HEK293 (cell line): ENCODE results near the gene RDX.

ENCODE experiments used
- BCL11A ChIP-seq: fragments of 450-650 bp; formaldehyde crosslinking; IDR thresholded peaks from 2 replicates; pipeline ENCODE4 v1.5.1; 2016; ENCODE audit warnings: low read depth, missing biosample characterization, missing genetic modification characterization
- EGR2 ChIP-seq: fragments of 450-650 bp; formaldehyde crosslinking; IDR thresholded peaks from 2 replicates; pipeline ENCODE4 v1.5.1; 2016; ENCODE audit warnings: low read depth, missing biosample characterization, missing genetic modification characterization
- ELK4 ChIP-seq: IDR thresholded peaks from 2 replicates; pipeline ENCODE4 v1.6.1; 2011; ENCODE audit warnings: mild to moderate bottlenecking, low read depth, low read length, borderline replicate concordance
- KLF10 ChIP-seq: fragments of 450-650 bp; IDR thresholded peaks from 2 replicates; pipeline ENCODE4 v1.5.1; 2018; ENCODE audit warnings: missing biosample characterization, mild to moderate bottlenecking, missing genetic modification characterization
- PRDM6 ChIP-seq: fragments of 450-650 bp; formaldehyde crosslinking; IDR thresholded peaks from 2 replicates; pipeline ENCODE4 v1.5.1; 2017; ENCODE audit warnings: missing biosample characterization, missing genetic modification characterization
- SALL2 ChIP-seq: fragments of 450-650 bp; formaldehyde crosslinking; IDR thresholded peaks from 2 replicates; pipeline ENCODE4 v1.5.0; 2017; ENCODE audit warnings: missing biosample characterization, mild to moderate bottlenecking, missing genetic modification characterization, borderline replicate concordance
- SP2 ChIP-seq: fragments of 450-650 bp; formaldehyde crosslinking; IDR thresholded peaks from 2 replicates; pipeline ENCODE4 v1.5.1; 2016; ENCODE audit warnings: missing biosample characterization, missing genetic modification characterization
- SP3 ChIP-seq: fragments of 450-650 bp; formaldehyde crosslinking; IDR thresholded peaks from 2 replicates; pipeline ENCODE4 v1.5.1; 2016; ENCODE audit warnings: missing biosample characterization, missing genetic modification characterization
- ZFHX2 ChIP-seq: fragments of 450-650 bp; formaldehyde crosslinking; conservative IDR thresholded peaks from 2 replicates; pipeline ENCODE4 v1.5.1; 2016; ENCODE audit warnings: missing biosample characterization, missing genetic modification characterization
- ZNF155 ChIP-seq: fragments of 450-650 bp; formaldehyde crosslinking; IDR thresholded peaks from 2 replicates; pipeline ENCODE4 v1.5.1; 2016; ENCODE audit warnings: missing biosample characterization, missing genetic modification characterization
- ZNF16 ChIP-seq: fragments of 450-650 bp; formaldehyde crosslinking; IDR thresholded peaks from 2 replicates; pipeline ENCODE4 v1.5.1; 2016; ENCODE audit warnings: low read depth, missing biosample characterization, missing genetic modification characterization
- ZNF280D ChIP-seq: fragments of 450-650 bp; formaldehyde crosslinking; IDR thresholded peaks from 2 replicates; pipeline ENCODE4 v1.5.1; 2016; ENCODE audit warnings: missing biosample characterization, missing genetic modification characterization
- ZNF324 ChIP-seq: fragments of 450-650 bp; formaldehyde crosslinking; IDR thresholded peaks from 2 replicates; pipeline ENCODE4 v1.5.1; 2016; ENCODE audit warnings: missing biosample characterization, missing genetic modification characterization
- ZNF341 ChIP-seq: fragments of 450-650 bp; formaldehyde crosslinking; IDR thresholded peaks from 2 replicates; pipeline ENCODE4; 2016; ENCODE audit warnings: low read depth, missing biosample characterization, missing genetic modification characterization
- ZNF416 ChIP-seq: fragments of 450-650 bp; formaldehyde crosslinking; IDR thresholded peaks from 2 replicates; pipeline ENCODE4 v1.5.1; 2016; ENCODE audit warnings: missing biosample characterization, missing genetic modification characterization
- ZNF514 ChIP-seq: fragments of 450-650 bp; formaldehyde crosslinking; IDR thresholded peaks from 2 replicates; pipeline ENCODE4 v1.5.1; 2016; ENCODE audit warnings: missing biosample characterization, missing genetic modification characterization
- ZNF580 ChIP-seq: fragments of 450-650 bp; formaldehyde crosslinking; IDR thresholded peaks from 2 replicates; pipeline ENCODE4 v1.5.1; 2016; ENCODE audit warnings: missing biosample characterization, missing genetic modification characterization
- ZNF610 ChIP-seq: fragments of 450-650 bp; formaldehyde crosslinking; IDR thresholded peaks from 2 replicates; pipeline ENCODE4 v1.5.1; 2016; ENCODE audit warnings: missing biosample characterization, missing genetic modification characterization, borderline replicate concordance
- ZNF629 ChIP-seq: fragments of 450-650 bp; formaldehyde crosslinking; IDR thresholded peaks from 2 replicates; pipeline ENCODE4 v1.5.1; 2017; ENCODE audit warnings: missing biosample characterization, missing genetic modification characterization
- ZNF830 ChIP-seq: fragments of 450-650 bp; IDR thresholded peaks from 2 replicates; pipeline ENCODE4 v1.5.0; 2018; ENCODE audit warnings: missing biosample characterization, missing genetic modification characterization, low read depth, mild to moderate bottlenecking, moderate library complexity
- ZSCAN4 ChIP-seq: fragments of 450-650 bp; formaldehyde crosslinking; IDR thresholded peaks from 2 replicates; pipeline ENCODE4 v1.5.1; 2017; ENCODE audit warnings: missing biosample characterization, missing genetic modification characterization
- TF ChIP-seq, protein P1 (sequence below): fragments of 450-650 bp; formaldehyde crosslinking; IDR thresholded peaks from 2 replicates; pipeline ENCODE4 v1.5.1; 2016; ENCODE audit warnings: missing biosample characterization, missing genetic modification characterization, borderline replicate concordance
- TF ChIP-seq, protein P2 (sequence below): fragments of 450-650 bp; formaldehyde crosslinking; IDR thresholded peaks from 2 replicates; pipeline ENCODE4 v1.5.0; 2017; ENCODE audit warnings: missing biosample characterization, missing genetic modification characterization, borderline replicate concordance

The RDX gene

GRCh38 chr11:110296226-110297075, at the start of gene RDX (continued):
- no peak for TF ChIP-seq ZNF280D
- no peak for TF ChIP-seq BCL11A
- TF ChIP-seq ZNF16 (tag by site-specific recombination) = no peak
- TF ChIP-seq ZNF155 (tag by site-specific recombination) = no peak
- TF ChIP-seq, protein P1, sequence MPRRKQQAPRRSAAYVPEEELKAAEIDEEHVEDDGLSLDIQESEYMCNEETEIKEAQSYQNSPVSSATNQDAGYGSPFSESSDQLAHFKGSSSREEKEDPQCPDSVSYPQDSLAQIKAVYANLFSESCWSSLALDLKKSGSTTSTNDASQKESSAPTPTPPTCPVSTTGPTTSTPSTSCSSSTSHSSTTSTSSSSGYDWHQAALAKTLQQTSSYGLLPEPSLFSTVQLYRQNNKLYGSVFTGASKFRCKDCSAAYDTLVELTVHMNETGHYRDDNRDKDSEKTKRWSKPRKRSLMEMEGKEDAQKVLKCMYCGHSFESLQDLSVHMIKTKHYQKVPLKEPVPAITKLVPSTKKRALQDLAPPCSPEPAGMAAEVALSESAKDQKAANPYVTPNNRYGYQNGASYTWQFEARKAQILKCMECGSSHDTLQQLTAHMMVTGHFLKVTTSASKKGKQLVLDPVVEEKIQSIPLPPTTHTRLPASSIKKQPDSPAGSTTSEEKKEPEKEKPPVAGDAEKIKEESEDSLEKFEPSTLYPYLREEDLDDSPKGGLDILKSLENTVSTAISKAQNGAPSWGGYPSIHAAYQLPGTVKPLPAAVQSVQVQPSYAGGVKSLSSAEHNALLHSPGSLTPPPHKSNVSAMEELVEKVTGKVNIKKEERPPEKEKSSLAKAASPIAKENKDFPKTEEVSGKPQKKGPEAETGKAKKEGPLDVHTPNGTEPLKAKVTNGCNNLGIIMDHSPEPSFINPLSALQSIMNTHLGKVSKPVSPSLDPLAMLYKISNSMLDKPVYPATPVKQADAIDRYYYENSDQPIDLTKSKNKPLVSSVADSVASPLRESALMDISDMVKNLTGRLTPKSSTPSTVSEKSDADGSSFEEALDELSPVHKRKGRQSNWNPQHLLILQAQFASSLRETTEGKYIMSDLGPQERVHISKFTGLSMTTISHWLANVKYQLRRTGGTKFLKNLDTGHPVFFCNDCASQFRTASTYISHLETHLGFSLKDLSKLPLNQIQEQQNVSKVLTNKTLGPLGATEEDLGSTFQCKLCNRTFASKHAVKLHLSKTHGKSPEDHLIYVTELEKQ = no peak
- TF ChIP-seq, protein P2, sequence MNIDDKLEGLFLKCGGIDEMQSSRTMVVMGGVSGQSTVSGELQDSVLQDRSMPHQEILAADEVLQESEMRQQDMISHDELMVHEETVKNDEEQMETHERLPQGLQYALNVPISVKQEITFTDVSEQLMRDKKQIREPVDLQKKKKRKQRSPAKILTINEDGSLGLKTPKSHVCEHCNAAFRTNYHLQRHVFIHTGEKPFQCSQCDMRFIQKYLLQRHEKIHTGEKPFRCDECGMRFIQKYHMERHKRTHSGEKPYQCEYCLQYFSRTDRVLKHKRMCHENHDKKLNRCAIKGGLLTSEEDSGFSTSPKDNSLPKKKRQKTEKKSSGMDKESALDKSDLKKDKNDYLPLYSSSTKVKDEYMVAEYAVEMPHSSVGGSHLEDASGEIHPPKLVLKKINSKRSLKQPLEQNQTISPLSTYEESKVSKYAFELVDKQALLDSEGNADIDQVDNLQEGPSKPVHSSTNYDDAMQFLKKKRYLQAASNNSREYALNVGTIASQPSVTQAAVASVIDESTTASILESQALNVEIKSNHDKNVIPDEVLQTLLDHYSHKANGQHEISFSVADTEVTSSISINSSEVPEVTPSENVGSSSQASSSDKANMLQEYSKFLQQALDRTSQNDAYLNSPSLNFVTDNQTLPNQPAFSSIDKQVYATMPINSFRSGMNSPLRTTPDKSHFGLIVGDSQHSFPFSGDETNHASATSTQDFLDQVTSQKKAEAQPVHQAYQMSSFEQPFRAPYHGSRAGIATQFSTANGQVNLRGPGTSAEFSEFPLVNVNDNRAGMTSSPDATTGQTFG = no peak
- 0 out of 2 replicates have a peak, but pooled peaks have one; percentile 32 for TF ChIP-seq SP2 (tag by site-specific recombination)
- TF ChIP-seq SP3 = peak; percentile 32; the same call in 1 of the 2 replicates
- TF ChIP-seq ZNF324 (tag by site-specific recombination) = no peak
- no peak for TF ChIP-seq ZNF580 (tag by site-specific recombination)
- peak; percentile 49; the same call in 1 of the 2 replicates for TF ChIP-seq ZNF629 (tag by site-specific recombination)
- TF ChIP-seq EGR2 = peak; percentile 72
- TF ChIP-seq ZNF341 (tag by site-specific recombination) = peak; percentile 81
- no peak for TF ChIP-seq ZNF830 (tag by site-specific recombination)
- TF ChIP-seq ZNF514 (tag by site-specific recombination) = no peak
- peak; percentile 88 for TF ChIP-seq KLF10 (tag by site-specific recombination)
- no peak for TF ChIP-seq ZNF416 (tag by site-specific recombination)
- TF ChIP-seq PRDM6 (tag by site-specific recombination) = no peak
- TF ChIP-seq ZFHX2 (tag by site-specific recombination) = peak; percentile 83
- peak; percentile 44; the same call in 1 of the 2 replicates for TF ChIP-seq ZNF610 (tag by site-specific recombination)
- no peak for TF ChIP-seq ELK4
- no peak for TF ChIP-seq SALL2 (tag by site-specific recombination)
- 0 out of 2 replicates have a peak, but pooled peaks have one; percentile 22 for TF ChIP-seq ZSCAN4 (tag by site-specific recombination)
